Measurements from ENCODE around the gene CHAF1A. TPM values are rescaled to one million over a fixed set of nuclear protein-coding genes. Genes with fewer than 3 reads are reported as not detected.

The CHAF1A gene
- total RNA-seq, 1 donor from 2014 or later = 20.5 TPM

GRCh38 chr19:4372165-4373012 is 30.1 kb upstream of the CHAF1A start:
- H3K4me3 Mint-ChIP-seq (ENCODE audit: unreplicated experiment) = no peak overlapping the region
- TF ChIP-seq, protein P1, sequence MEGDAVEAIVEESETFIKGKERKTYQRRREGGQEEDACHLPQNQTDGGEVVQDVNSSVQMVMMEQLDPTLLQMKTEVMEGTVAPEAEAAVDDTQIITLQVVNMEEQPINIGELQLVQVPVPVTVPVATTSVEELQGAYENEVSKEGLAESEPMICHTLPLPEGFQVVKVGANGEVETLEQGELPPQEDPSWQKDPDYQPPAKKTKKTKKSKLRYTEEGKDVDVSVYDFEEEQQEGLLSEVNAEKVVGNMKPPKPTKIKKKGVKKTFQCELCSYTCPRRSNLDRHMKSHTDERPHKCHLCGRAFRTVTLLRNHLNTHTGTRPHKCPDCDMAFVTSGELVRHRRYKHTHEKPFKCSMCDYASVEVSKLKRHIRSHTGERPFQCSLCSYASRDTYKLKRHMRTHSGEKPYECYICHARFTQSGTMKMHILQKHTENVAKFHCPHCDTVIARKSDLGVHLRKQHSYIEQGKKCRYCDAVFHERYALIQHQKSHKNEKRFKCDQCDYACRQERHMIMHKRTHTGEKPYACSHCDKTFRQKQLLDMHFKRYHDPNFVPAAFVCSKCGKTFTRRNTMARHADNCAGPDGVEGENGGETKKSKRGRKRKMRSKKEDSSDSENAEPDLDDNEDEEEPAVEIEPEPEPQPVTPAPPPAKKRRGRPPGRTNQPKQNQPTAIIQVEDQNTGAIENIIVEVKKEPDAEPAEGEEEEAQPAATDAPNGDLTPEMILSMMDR (IDR thresholded peaks at IDR 0.05; ENCODE audit: partially characterized antibody, unreplicated experiment) = no peak
- no peaks in the 10 kb centered on the region for H3K36me3 Mint-ChIP-seq (ENCODE audit: unreplicated experiment)
- H3K9me3 Mint-ChIP-seq (ENCODE audit: unreplicated experiment) = peaks cover 8% of the 10 kb centered on the region
- H3K27me3 Mint-ChIP-seq (ENCODE audit: unreplicated experiment) = peaks cover 23% of the 10 kb centered on the region
- peaks cover 35% of the 10 kb centered on the region for H3K4me1 Mint-ChIP-seq (ENCODE audit: low read depth, unreplicated experiment)
- no peak for DNase-seq
- no peak overlapping the region for H3K27ac Mint-ChIP-seq (ENCODE audit: unreplicated experiment)

GRCh38 chr19:4373013-4373367 is 29.4 kb upstream of the CHAF1A start:
- Mint-ChIP-seq H3K27ac (ENCODE audit: unreplicated experiment) (no peak overlapping the region), H3K27me3 (ENCODE audit: unreplicated experiment) (peaks cover 21% of the 10 kb centered on the region), H3K36me3 (ENCODE audit: unreplicated experiment) (no peaks in the 10 kb centered on the region), H3K9me3 (ENCODE audit: unreplicated experiment) (peaks cover 5% of the 10 kb centered on the region), H3K4me3 (ENCODE audit: unreplicated experiment) (no peak overlapping the region), H3K4me1 (ENCODE audit: low read depth, unreplicated experiment) (peaks cover 30% of the 10 kb centered on the region)
- DNase-seq = no peak
- TF ChIP-seq, protein P1 (IDR thresholded peaks at IDR 0.05; ENCODE audit: partially characterized antibody, unreplicated experiment) = no peak

DNA sequence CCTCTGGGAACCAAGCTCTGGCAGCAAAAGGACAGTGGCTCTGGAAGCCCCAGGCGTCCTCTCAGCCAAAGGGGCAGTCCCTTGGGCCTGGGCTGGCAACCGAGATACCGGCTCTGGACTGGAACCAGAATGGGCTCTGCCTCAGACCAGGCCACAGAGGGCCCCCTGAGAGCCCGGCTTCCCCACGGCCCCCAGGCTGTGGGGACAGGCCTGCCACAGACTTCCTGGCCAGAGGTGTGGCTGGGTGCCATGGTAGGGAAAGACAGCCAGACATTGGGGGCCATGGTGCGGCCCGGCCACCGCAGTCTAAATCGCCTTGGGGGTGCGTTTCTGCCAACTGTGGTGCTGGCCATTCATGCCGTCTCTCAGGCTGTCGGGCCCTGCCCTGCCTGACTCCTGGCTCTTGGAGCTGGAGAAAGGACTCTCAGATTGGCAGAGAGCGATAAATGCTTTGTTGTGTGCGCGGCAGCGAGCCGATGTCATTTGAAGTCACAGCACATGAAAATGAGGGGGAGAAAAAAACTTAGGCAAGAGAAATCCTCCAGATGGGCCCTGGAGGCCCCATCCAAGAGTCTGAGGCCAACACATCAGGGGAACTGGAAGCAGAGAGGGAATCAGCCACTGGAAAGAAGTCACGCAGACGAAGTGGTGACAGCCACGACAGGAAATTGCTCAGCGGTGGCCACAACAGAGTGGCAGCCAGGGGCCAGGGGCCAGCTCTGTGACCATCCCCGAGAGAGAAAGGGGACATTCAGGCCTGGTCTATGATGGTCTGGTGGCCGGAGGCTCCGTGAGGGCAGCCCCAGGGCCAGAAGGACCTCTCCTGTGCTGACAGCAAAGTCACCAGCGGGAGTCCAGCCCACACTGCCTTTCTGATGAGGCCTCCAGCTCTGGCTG is 28.6 kb upstream of the CHAF1A start:
- no peaks in the 10 kb centered on the region for H3K36me3 Mint-ChIP-seq (ENCODE audit: unreplicated experiment)
- peaks cover 29% of the 10 kb centered on the region for H3K4me1 Mint-ChIP-seq (ENCODE audit: low read depth, unreplicated experiment)
- TF ChIP-seq, protein P1 (IDR thresholded peaks at IDR 0.05; ENCODE audit: partially characterized antibody, unreplicated experiment) = no peak
- no peaks in the 10 kb centered on the region for H3K9me3 Mint-ChIP-seq (ENCODE audit: unreplicated experiment)
- peak overlapping the region; percentile 51 for H3K4me3 Mint-ChIP-seq (ENCODE audit: unreplicated experiment)
- peaks cover 18% of the 10 kb centered on the region for H3K27me3 Mint-ChIP-seq (ENCODE audit: unreplicated experiment)
- no peak for DNase-seq
- no peak overlapping the region for H3K27ac Mint-ChIP-seq (ENCODE audit: unreplicated experiment)

GRCh38 chr19:4374498-4375163 is 27.8 kb upstream of the CHAF1A start:
- Mint-ChIP-seq H3K36me3 (ENCODE audit: unreplicated experiment) (no peaks in the 10 kb centered on the region), H3K4me3 (ENCODE audit: unreplicated experiment) (no peak overlapping the region), H3K27ac (ENCODE audit: unreplicated experiment) (no peak overlapping the region), H3K27me3 (ENCODE audit: unreplicated experiment) (peaks cover 13% of the 10 kb centered on the region), H3K9me3 (ENCODE audit: unreplicated experiment) (no peaks in the 10 kb centered on the region), H3K4me1 (ENCODE audit: low read depth, unreplicated experiment) (peaks cover 30% of the 10 kb centered on the region)
- TF ChIP-seq, protein P1 (IDR thresholded peaks at IDR 0.05; ENCODE audit: partially characterized antibody, unreplicated experiment) = no peak
- no peak for DNase-seq

All from glutamatergic neuron (in vitro differentiated cells).